DOHH2 (cell line): ENCODE results near the gene POLD3.

ENCODE experiments used
- EZH2phosphoT487 ChIP-seq: fragments of 200-600 bp; sonication (generic); IDR thresholded peaks from 2 replicates; pipeline ENCODE4 v1.6.1; 2017; ENCODE audit warnings: borderline replicate concordance, mild to moderate bottlenecking, antibody characterized with exemption, low read length, moderate library complexity, mixed read lengths
- TF ChIP-seq, protein P1 (sequence below): fragments of 200-600 bp; sonication (generic); IDR thresholded peaks from one replicate; pipeline ENCODE4 v1.5.1; 2014; ENCODE audit warnings: antibody characterized with exemption, mild to moderate bottlenecking, low read depth, low read length; ENCODE audit not compliant: poor library complexity, severe bottlenecking

DNA sequence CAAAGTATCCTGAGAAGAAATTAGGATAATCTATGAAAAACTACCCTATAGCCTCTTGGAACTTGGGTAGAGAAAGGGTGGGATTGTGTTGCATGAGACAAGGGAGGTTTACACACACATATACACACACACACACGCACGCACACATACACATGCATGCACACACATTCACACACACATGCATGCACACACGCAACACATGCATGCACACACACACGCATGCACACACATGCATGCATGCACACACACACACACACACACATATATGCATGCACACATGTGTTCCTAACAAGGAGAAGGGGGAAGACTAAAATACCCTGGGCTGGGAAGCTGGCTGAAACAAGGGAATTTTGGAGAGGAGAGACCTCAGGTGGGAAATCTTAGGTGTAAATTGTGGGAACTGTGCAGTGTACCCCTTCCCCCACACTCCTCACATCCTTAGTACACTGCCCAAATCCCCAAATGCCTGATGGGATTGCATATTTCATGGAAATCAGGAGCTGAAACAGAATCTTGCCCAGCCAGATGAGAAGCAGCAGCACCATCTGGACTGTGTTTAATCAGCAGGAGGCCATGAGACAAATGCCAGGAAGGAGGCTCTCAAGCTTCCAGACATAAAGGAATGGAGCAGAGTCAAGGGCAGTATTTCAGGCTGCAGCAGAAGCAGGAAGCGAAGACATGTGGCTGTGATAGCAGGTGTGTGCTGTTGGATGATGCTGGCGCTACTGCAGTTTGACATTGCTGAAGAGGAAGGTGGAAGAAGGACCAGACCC, 14.6 kb upstream of the POLD3 start:
- TF ChIP-seq, protein P1, sequence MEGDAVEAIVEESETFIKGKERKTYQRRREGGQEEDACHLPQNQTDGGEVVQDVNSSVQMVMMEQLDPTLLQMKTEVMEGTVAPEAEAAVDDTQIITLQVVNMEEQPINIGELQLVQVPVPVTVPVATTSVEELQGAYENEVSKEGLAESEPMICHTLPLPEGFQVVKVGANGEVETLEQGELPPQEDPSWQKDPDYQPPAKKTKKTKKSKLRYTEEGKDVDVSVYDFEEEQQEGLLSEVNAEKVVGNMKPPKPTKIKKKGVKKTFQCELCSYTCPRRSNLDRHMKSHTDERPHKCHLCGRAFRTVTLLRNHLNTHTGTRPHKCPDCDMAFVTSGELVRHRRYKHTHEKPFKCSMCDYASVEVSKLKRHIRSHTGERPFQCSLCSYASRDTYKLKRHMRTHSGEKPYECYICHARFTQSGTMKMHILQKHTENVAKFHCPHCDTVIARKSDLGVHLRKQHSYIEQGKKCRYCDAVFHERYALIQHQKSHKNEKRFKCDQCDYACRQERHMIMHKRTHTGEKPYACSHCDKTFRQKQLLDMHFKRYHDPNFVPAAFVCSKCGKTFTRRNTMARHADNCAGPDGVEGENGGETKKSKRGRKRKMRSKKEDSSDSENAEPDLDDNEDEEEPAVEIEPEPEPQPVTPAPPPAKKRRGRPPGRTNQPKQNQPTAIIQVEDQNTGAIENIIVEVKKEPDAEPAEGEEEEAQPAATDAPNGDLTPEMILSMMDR: no peak
- no peak for TF ChIP-seq EZH2phosphoT487
